HG03159 (cell line): ENCODE measurements around the gene MAST4.

Experiments
- ATAC-seq: cut with Tn5 transposase; IDR thresholded peaks from one replicate; pipeline ENCODE4 v1.9.1; 2021; ENCODE audit warnings: mild to moderate bottlenecking, moderate library complexity; ENCODE audit not compliant: unreplicated experiment

MAST4 gene

GRCh38 chr5:66867618-66868322, 271.6 kb downstream of the MAST4 start:
- no peak for ATAC-seq

- no peak for ATAC-seq
Measured at GRCh38 chr5:66869347-66869746, 273.2 kb downstream of the MAST4 start.

GRCh38 chr5:66870708-66871107, 274.5 kb downstream of the MAST4 start:
- no peak for ATAC-seq

- ATAC-seq: no peak
Measured at GRCh38 chr5:66871651-66872050, 275.5 kb downstream of the MAST4 start.

- no peak for ATAC-seq
Measured at GRCh38 chr5:66872736-66873331, 276.6 kb downstream of the MAST4 start.

GRCh38 chr5:66874004-66874403, 277.8 kb downstream of the MAST4 start:
- ATAC-seq: no peak

- no peak for ATAC-seq
Measured at GRCh38 chr5:66875315-66875714, 279.1 kb downstream of the MAST4 start.

- ATAC-seq: no peak
Measured at GRCh38 chr5:66876266-66876807, 280.1 kb downstream of the MAST4 start.

- no peak for ATAC-seq
Measured at GRCh38 chr5:66877843-66878242, 281.6 kb downstream of the MAST4 start.

- ATAC-seq: no peak
Measured at GRCh38 chr5:66880401-66880800, 284.2 kb downstream of the MAST4 start.

GRCh38 chr5:66881480-66882161, 285.4 kb downstream of the MAST4 start:
- ATAC-seq: no peak

- ATAC-seq: no peak
Measured at GRCh38 chr5:66882606-66883227, 286.5 kb downstream of the MAST4 start.

GRCh38 chr5:66884564-66885243, 288.5 kb downstream of the MAST4 start:
- no peak for ATAC-seq

- ATAC-seq: no peak
Measured at GRCh38 chr5:66886941-66887340, 290.7 kb downstream of the MAST4 start.

- ATAC-seq: no peak
Measured at GRCh38 chr5:66888613-66889012, 292.4 kb downstream of the MAST4 start.

- no peak for ATAC-seq
Measured at GRCh38 chr5:66889056-66889455, 292.9 kb downstream of the MAST4 start.

- no peak for ATAC-seq
Measured at GRCh38 chr5:66889524-66889923, 293.3 kb downstream of the MAST4 start.

- ATAC-seq: no peak
Measured at GRCh38 chr5:66891184-66891925, 295.2 kb downstream of the MAST4 start.

GRCh38 chr5:66892716-66893115, 296.5 kb downstream of the MAST4 start:
- ATAC-seq: no peak
